Neural cell (in vitro differentiated cells): ENCODE results near the gene NCF2. TPM values are rescaled to one million over a fixed set of nuclear protein-coding genes. Genes with fewer than 3 reads are reported as not detected.

Source experiments
- H2AFZ ChIP-seq: fragments of 200-600, 300-800 bp; sonication (generic), shearing (Covaris generic); 2 replicates; pipeline ENCODE4 v1.6.0; 2014; ENCODE audit warnings: low read depth, mild to moderate bottlenecking, antibody characterized with exemption, low read length, moderate library complexity
- H3F3A ChIP-seq: fragments of 200-600 bp; shearing (Covaris generic); 2 replicates; pipeline ENCODE4 v1.6.1; 2016; ENCODE audit warnings: mild to moderate bottlenecking, moderate library complexity, mixed read lengths, antibody characterized with exemption, low read length; ENCODE audit not compliant: insufficient read depth, poor library complexity, severe bottlenecking
- H3K27ac ChIP-seq: fragments of 200-600, 300-800 bp; sonication (generic), shearing (Covaris generic); 2 replicates; pipeline ENCODE4 v1.5.1; 2014; ENCODE audit warnings: mild to moderate bottlenecking, low read length, moderate library complexity
- H3K27me3 ChIP-seq: fragments of 300-800, 200-600 bp; sonication (generic), shearing (Covaris generic); 2 replicates; pipeline ENCODE4 v1.6.0; 2014; ENCODE audit warnings: mild to moderate bottlenecking, low read depth, low read length, moderate library complexity; ENCODE audit not compliant: insufficient read depth
- H3K36me3 ChIP-seq: fragments of 300-800, 200-600 bp; sonication (generic), shearing (Covaris generic); 2 replicates; pipeline ENCODE4 v1.5.1; 2014; ENCODE audit warnings: mild to moderate bottlenecking, antibody characterized with exemption, low read length, moderate library complexity; ENCODE audit not compliant: insufficient read depth
- H3K4me2 ChIP-seq: fragments of 300-800, 200-600 bp; sonication (generic), shearing (Covaris generic); 2 replicates; pipeline ENCODE4 v1.6.0; 2014; ENCODE audit warnings: mild to moderate bottlenecking, low read length
- H3K4me3 ChIP-seq: fragments of 300-800, 200-600 bp; sonication (generic), shearing (Covaris generic); 2 replicates; pipeline ENCODE4 v1.5.1; 2014; ENCODE audit warnings: mild to moderate bottlenecking, low read length, moderate library complexity
- H3K79me2 ChIP-seq: fragments of 200-600 bp; shearing (Covaris generic); replicated peaks from 2 replicates; pipeline ENCODE4 v1.6.0; 2014; ENCODE audit warnings: mild to moderate bottlenecking, low read length, moderate library complexity; ENCODE audit not compliant: insufficient read depth
- H3K9ac ChIP-seq: fragments of 300-800, 200-600 bp; sonication (generic), shearing (Covaris generic); 2 replicates; pipeline ENCODE4 v1.6.1; 2016; ENCODE audit warnings: mild to moderate bottlenecking, low read length, mixed read lengths
- H3K9me2 ChIP-seq: fragments of 200-600 bp; shearing (Covaris generic); 2 replicates; pipeline ENCODE4 v1.6.1; 2016; ENCODE audit warnings: mild to moderate bottlenecking, low read length, mixed read lengths; ENCODE audit not compliant: insufficient read depth
- H3K9me3 ChIP-seq: fragments of 200-600, 300-800 bp; sonication (generic), shearing (Covaris generic); 2 replicates; pipeline ENCODE4 v1.6.1; 2016; ENCODE audit warnings: mild to moderate bottlenecking, mixed run types, low read length, moderate library complexity, mixed read lengths
- H4K20me1 ChIP-seq: fragments of 200-600 bp; shearing (Covaris generic); 2 replicates; pipeline ENCODE4 v1.6.1; 2016; ENCODE audit warnings: mild to moderate bottlenecking, mixed run types; ENCODE audit not compliant: insufficient read depth
- CTCF ChIP-seq: fragments of 450-650 bp; IDR thresholded peaks from 2 replicates; pipeline ENCODE4 v1.5.1; 2014; ENCODE audit warnings: antibody characterized with exemption, mild to moderate bottlenecking, moderate library complexity; ENCODE audit not compliant: poor library complexity, severe bottlenecking
- EP300 ChIP-seq: fragments of 450-650 bp; conservative IDR thresholded peaks from 2 replicates; pipeline ENCODE4 v1.6.1; 2014; ENCODE audit warnings: antibody characterized with exemption, mild to moderate bottlenecking, moderate library complexity; ENCODE audit not compliant: poor library complexity, severe bottlenecking
- EZH2 ChIP-seq: fragments of 200-600, 300-800 bp; shearing (Covaris generic), sonication (generic); IDR thresholded peaks from 2 replicates; pipeline ENCODE4 v1.6.1; 2014; ENCODE audit warnings: antibody characterized with exemption, low read length, borderline replicate concordance, mild to moderate bottlenecking; ENCODE audit not compliant: insufficient read depth, poor library complexity, severe bottlenecking
- MXI1 ChIP-seq: fragments of 450-650 bp; conservative IDR thresholded peaks from 2 replicates; pipeline ENCODE4 v1.6.1; 2014; ENCODE audit warnings: antibody characterized with exemption, mild to moderate bottlenecking; ENCODE audit not compliant: poor library complexity, severe bottlenecking
- POLR2AphosphoS5 ChIP-seq: IDR thresholded peaks from 2 replicates; pipeline ENCODE4 v1.6.1; 2012
- RAD21 ChIP-seq: fragments of 450-650 bp; conservative IDR thresholded peaks from 2 replicates; pipeline ENCODE4 v1.6.1; 2014; ENCODE audit warnings: antibody characterized with exemption, mild to moderate bottlenecking, moderate library complexity
- REST ChIP-seq: IDR thresholded peaks from 2 replicates; pipeline ENCODE4 v1.6.1; 2012; ENCODE audit warnings: borderline replicate concordance
- SMC3 ChIP-seq: fragments of 450-650 bp; conservative IDR thresholded peaks from 2 replicates; pipeline ENCODE4 v1.6.1; 2014; ENCODE audit warnings: antibody characterized with exemption, mild to moderate bottlenecking, moderate library complexity; ENCODE audit not compliant: poor library complexity
- TAF1 ChIP-seq: IDR thresholded peaks from 2 replicates; pipeline ENCODE4 v1.6.1; 2012; ENCODE audit warnings: low read depth
- polyA plus RNA-seq: library from polyadenylated mRNA; depleted of rRNA; stranded (reverse); fragments of >200 nt; gene quantifications from 2 replicates; pipeline ENCODE4 v1.2.3, GENCODE V29; 2014

The NCF2 gene
- polyA plus RNA-seq, 1 donor from 2014 or later: not detected

GRCh38 chr1:183575606-183576005 is 14.7 kb downstream of the NCF2 start:
- Histone ChIP-seq H4K20me1 (no peaks in the 10 kb centered on the region), H3K27ac (no peak overlapping the region), H2AFZ (no peak overlapping the region), H3K79me2 (no peaks in the 10 kb centered on the region), H3K9me3 (no peaks in the 10 kb centered on the region), H3F3A (no peaks in the 10 kb centered on the region), H3K4me3 (no peak overlapping the region), H3K36me3 (no peaks in the 10 kb centered on the region), H3K9ac (no peak overlapping the region), H3K4me2 (no peak overlapping the region), H3K9me2 (no peaks in the 10 kb centered on the region), H3K27me3 (no peaks in the 10 kb centered on the region)
- no peak for TF ChIP-seq CTCF
- TF ChIP-seq REST: no peak
- no peak for TF ChIP-seq EP300
- TF ChIP-seq EZH2: no peak
- TF ChIP-seq MXI1: no peak
- no peak for TF ChIP-seq TAF1
- TF ChIP-seq POLR2AphosphoS5: no peak
- no peak for TF ChIP-seq SMC3
- TF ChIP-seq RAD21: no peak

- Histone ChIP-seq H3K4me3 (no peak overlapping the region), H3K4me2 (no peak overlapping the region), H3K27me3 (no peaks in the 10 kb centered on the region), H3K9me2 (no peaks in the 10 kb centered on the region), H3K27ac (no peak overlapping the region), H3F3A (no peaks in the 10 kb centered on the region), H3K9me3 (no peaks in the 10 kb centered on the region), H3K36me3 (no peaks in the 10 kb centered on the region), H3K79me2 (no peaks in the 10 kb centered on the region), H4K20me1 (no peaks in the 10 kb centered on the region), H3K9ac (no peak overlapping the region), H2AFZ (no peak overlapping the region)
- TF ChIP-seq POLR2AphosphoS5: no peak
- no peak for TF ChIP-seq MXI1
- TF ChIP-seq EP300: no peak
- TF ChIP-seq CTCF: no peak
- TF ChIP-seq RAD21: no peak
- no peak for TF ChIP-seq REST
- TF ChIP-seq SMC3: no peak
- no peak for TF ChIP-seq TAF1
- no peak for TF ChIP-seq EZH2
These were observed 17.5 kb downstream of the NCF2 start for GRCh38 chr1:183572721-183573120.
